Measurements from ENCODE around the gene DEAF1. TPM values are rescaled to one million over a fixed set of nuclear protein-coding genes. Genes with fewer than 3 reads are reported as not detected.

The DEAF1 gene
- total RNA-seq, 1 donor from 2014 or later, result 56.5 TPM

DNA sequence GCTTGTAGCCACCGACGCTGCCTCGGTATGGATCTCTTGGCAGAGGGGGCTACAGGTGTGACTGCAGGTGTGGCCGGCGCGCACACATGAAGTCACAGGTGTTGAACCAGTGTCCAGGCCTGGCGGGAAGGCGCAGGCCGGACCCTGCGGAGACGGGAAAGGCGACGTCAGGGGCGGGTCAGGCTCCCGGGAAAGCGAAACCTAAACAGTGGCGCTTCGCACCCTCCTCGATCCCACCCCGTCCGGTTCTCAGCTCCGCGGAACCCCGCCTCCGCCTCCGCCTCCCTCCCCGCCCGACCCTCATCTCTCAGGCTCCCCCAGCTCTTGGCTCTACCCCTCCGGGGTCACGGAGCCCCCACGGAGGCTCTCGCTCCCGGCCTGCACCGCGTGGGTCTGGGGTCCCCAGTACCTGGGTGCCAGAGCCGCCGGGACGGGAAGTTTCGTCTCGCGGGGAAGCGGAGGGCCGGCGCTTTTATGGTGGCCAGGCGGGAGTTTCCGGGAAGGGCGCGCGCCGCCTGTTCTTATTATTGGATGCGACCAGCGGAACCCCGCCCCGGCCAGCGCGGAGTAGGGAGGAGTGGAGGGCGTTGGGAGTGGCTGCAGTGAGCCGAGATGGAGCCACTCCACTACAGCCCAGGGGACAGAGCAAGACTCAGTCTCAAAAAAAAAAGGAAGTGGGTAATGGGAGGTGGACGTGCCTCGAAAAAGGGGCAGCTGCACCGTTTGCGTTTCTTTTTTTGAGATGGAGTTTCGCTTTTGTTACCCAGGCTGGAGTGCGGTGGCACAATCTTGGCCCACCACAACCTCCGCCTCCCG, 79.3 kb downstream of the DEAF1 start, which contains the start of gene IRF7:
Gene IRF7 (minus strand): TSS at position 447 of the 816 bp plus-strand sequence. CDS start 586 bp downstream, outside the sequence.
- peak within 1 kb of the TSS; percentile 80 for H3K4me3 ChIP-seq (ENCODE audit: low read depth, low read length)

DNA sequence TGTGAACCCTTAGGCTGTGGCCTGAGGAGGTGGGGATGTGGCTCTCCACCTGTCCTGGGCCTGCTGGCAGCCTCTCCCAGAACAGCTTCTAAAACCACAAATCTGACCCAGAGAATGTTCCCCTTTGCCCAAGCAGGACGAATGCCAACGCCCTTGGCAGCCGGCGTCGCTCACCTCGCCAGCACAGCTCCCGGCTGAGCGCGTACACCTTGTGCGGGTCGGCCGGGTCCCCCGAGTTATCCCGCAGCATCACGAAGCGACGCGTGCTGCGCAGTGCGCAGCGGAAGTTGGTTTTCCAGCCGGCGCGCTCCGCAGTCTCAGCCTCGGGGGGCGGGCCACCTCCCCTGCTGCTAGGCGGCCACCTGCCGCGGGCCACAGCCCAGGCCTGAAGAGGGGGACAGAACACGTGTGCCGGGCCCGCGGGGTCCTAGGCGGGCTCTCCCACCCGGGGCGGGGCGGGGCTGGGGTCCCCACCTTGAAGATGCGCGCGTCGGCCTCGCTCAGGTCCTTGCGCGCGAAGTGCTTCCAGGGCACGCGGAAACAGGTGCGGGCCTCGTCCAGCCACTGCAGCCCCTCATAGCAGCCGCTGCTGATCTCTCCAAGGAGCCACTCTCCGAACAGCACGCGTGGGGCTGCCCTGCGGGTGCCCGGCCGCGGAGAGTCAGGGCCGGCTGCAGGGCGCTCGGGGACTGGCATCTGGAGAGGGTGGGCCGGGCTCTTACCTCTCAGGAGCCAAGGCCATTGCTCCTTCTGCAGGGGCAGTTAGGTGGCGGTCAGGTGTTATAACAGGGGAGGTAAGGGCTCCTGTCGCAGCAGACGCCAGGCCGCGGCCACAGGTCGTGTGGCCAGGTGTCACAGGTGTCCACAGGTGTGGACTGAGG, 80.2 kb downstream of the DEAF1 start:
- H3K36me3 ChIP-seq (ENCODE audit: control insufficient read depth, insufficient read depth, low read length), result peaks cover 4% of the 10 kb centered on the region
- peak overlapping the region; percentile 80 for H3K4me3 ChIP-seq (ENCODE audit: low read depth, low read length)
- H3K27me3 ChIP-seq (ENCODE audit: control insufficient read depth, insufficient read depth, low read length), result peaks cover 2% of the 10 kb centered on the region
- TF ChIP-seq, protein P1, sequence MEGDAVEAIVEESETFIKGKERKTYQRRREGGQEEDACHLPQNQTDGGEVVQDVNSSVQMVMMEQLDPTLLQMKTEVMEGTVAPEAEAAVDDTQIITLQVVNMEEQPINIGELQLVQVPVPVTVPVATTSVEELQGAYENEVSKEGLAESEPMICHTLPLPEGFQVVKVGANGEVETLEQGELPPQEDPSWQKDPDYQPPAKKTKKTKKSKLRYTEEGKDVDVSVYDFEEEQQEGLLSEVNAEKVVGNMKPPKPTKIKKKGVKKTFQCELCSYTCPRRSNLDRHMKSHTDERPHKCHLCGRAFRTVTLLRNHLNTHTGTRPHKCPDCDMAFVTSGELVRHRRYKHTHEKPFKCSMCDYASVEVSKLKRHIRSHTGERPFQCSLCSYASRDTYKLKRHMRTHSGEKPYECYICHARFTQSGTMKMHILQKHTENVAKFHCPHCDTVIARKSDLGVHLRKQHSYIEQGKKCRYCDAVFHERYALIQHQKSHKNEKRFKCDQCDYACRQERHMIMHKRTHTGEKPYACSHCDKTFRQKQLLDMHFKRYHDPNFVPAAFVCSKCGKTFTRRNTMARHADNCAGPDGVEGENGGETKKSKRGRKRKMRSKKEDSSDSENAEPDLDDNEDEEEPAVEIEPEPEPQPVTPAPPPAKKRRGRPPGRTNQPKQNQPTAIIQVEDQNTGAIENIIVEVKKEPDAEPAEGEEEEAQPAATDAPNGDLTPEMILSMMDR (IDR thresholded peaks at IDR 0.05; ENCODE audit: insufficient read depth, low read length, poor library complexity, severe bottlenecking), result no peak
- DNase-seq (ENCODE audit: low read depth), result no peak

More for the DNA sequence above, 79.3 kb downstream of the DEAF1 start, which contains the start of gene IRF7:
- DNase-seq (ENCODE audit: low read depth), result peak; percentile 56
- peaks cover 3% of the 10 kb centered on the region for H3K36me3 ChIP-seq (ENCODE audit: control insufficient read depth, insufficient read depth, low read length)
- TF ChIP-seq, protein P1 (IDR thresholded peaks at IDR 0.05; ENCODE audit: insufficient read depth, low read length, poor library complexity, severe bottlenecking), result no peak
- peaks cover 2% of the 10 kb centered on the region for H3K27me3 ChIP-seq (ENCODE audit: control insufficient read depth, insufficient read depth, low read length)

DNA sequence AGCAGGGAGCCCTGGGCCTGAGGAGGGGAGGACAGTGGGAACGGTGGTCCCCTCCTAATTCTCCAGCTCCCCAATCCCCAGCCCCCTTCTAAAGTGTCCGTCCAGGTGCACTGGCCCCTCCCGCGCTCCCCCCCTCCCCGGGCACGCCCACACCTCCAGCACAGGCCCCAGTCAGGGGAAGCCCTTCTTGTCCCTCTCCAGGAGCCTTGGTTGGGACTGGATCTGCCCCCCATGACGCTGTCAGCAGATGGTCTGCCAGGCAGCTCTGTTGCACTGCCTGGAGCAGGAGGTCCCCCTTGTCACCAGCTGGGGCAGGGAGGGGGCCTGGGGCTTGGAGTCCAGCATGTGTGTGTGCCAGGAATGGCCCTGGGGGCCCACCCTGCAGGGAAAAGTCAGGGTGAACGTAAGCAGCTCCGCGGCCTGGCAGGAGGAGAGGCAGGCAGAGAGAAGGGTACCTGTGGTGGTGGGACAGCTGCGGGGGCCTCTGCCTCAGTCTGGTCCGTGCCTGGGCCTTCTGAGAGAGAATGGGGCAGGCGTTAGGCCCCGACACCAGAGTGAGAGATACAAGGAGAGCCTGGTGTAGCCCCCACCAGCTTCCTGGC, 80.9 kb downstream of the DEAF1 start:
- TF ChIP-seq, protein P1 (IDR thresholded peaks at IDR 0.05; ENCODE audit: insufficient read depth, low read length, poor library complexity, severe bottlenecking), result no peak
- Histone ChIP-seq H3K27me3 (ENCODE audit: control insufficient read depth, insufficient read depth, low read length) (no peaks in the 10 kb centered on the region), H3K36me3 (ENCODE audit: control insufficient read depth, insufficient read depth, low read length) (peaks cover 4% of the 10 kb centered on the region), H3K4me3 (ENCODE audit: low read depth, low read length) (no peak overlapping the region)
- no peak for DNase-seq (ENCODE audit: low read depth)

DNA sequence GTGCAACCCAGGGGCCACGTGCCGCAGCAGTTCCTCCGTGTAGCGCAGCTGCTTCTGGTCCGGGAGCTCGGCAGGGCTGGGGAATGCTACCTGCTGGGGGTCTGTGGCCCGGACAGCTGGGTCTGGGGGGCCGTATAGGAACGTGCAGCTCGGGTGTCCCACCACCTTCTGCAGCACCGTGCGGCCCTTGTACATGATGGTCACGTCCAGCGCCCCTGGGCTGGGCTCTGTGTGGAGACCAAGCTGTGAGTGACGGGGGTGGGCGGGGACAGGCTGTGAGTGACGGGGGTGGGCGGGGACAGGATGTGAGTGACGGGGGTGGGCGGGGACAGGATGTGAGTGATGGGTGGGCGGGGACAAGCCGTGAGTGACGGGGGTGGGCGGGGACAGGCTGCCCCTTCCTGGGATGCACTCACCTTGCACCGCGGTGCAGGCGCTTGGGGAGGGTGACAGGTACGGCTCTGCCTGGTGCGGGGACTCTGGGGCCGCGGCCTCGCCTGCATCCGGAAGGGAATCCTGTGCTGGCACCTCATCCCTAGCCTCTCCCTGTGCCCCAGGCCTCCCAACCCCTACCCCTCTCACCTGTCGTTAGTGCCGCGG, 81.6 kb downstream of the DEAF1 start:
- no peak for DNase-seq (ENCODE audit: low read depth)

DNA sequence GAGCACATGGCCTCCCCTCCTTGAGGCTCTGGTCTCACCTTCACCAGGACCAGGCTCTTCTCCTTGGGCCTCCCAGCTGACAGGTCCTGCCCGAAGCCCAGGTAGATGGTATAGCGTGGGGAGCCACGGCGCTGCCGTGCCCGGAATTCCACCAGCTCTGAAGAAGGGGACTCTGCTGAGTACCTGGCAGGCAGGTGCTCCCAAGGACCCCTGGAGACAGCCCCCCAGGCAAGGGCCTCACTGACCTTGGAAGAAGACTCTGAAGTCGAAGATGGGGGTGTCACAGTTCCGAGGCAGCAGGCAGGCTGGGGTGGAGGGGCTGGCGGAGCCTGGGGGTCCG, 82.1 kb downstream of the DEAF1 start:
- Histone ChIP-seq H3K27me3 (ENCODE audit: control insufficient read depth, insufficient read depth, low read length) (no peaks in the 10 kb centered on the region), H3K36me3 (ENCODE audit: control insufficient read depth, insufficient read depth, low read length) (peaks cover 4% of the 10 kb centered on the region), H3K4me3 (ENCODE audit: low read depth, low read length) (no peak overlapping the region)
- TF ChIP-seq, protein P1 (IDR thresholded peaks at IDR 0.05; ENCODE audit: insufficient read depth, low read length, poor library complexity, severe bottlenecking), result no peak
- DNase-seq (ENCODE audit: low read depth), result no peak

More for the DNA sequence above, 81.6 kb downstream of the DEAF1 start:
- TF ChIP-seq, protein P1 (IDR thresholded peaks at IDR 0.05; ENCODE audit: insufficient read depth, low read length, poor library complexity, severe bottlenecking), result no peak
- Histone ChIP-seq H3K36me3 (ENCODE audit: control insufficient read depth, insufficient read depth, low read length) (peaks cover 4% of the 10 kb centered on the region), H3K4me3 (ENCODE audit: low read depth, low read length) (no peak overlapping the region), H3K27me3 (ENCODE audit: control insufficient read depth, insufficient read depth, low read length) (no peaks in the 10 kb centered on the region)
